Neutrophil (primary cell): Measurements from ENCODE around the gene MMS22L.

ENCODE experiments used
- H3K27ac ChIP-seq: fragments of 200-600 bp; sonication (generic); 2 replicates; pipeline ENCODE4 v1.5.1; 2016; ENCODE audit warnings: mild to moderate bottlenecking, moderate library complexity
- H3K27me3 ChIP-seq: fragments of 200-600 bp; sonication (generic); 2 replicates; pipeline ENCODE4 v1.6.0; 2016; ENCODE audit warnings: mild to moderate bottlenecking
- H3K36me3 ChIP-seq: fragments of 200-600 bp; sonication (generic); 2 replicates; pipeline ENCODE4 v1.5.1; 2017
- H3K4me1 ChIP-seq, 2 experiments: fragments of 200-600 bp in 1 of 2; sonication (generic) in 1 of 2; 1 replicate in 1 of 2; 2 replicates in 1 of 2; pipeline versions ENCODE4 v1.5.1 to v1.6.1; 2013 to 2016; ENCODE audit warnings: low read depth in 1 of 2, low read length in 1 of 2, mild to moderate bottlenecking in 1 of 2, moderate library complexity in 1 of 2; ENCODE audit not compliant: control insufficient read depth in 1 of 2, insufficient read depth in 1 of 2
- H3K4me3 ChIP-seq, 2 experiments: fragments of 200-600 bp in 1 of 2; sonication (generic) in 1 of 2; 1 replicate in 1 of 2; 2 replicates in 1 of 2; pipeline ENCODE4 v1.5.1; 2013 to 2016; ENCODE audit warnings: low read depth in 1 of 2, low read length in 1 of 2, mild to moderate bottlenecking in 1 of 2, moderate library complexity in 1 of 2
- H3K9me3 ChIP-seq: fragments of 200-600 bp; sonication (generic); 2 replicates; pipeline ENCODE4 v1.5.1; 2016
- TF ChIP-seq, protein P1 (sequence below): fragments of 200-600 bp; sonication (generic); IDR thresholded peaks from 2 replicates; pipeline ENCODE4 v1.5.1; 2016; ENCODE audit warnings: antibody characterized with exemption

Gene MMS22L

DNA sequence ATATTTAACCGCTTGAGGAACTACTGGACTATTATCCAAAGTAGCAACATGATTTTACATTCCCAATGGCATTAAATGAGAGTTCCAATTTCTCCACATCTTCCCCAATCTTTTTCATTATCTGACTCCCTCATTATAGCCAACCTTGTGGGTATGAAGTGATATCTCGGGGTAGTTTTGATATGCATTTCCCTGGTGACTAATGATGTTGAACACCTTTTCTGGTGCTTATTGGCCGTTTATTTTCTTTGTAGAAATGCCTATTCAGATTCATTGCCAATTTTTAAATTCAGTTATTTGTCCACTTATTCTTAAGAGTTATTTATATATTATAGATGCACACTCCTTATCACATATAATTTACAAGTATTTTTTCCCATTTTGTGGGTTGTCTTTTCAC is 129.0 kb downstream of the MMS22L start:
- Histone ChIP-seq H3K27me3 (no peaks in the 10 kb centered on the region), H3K36me3 (peaks cover 17% of the 10 kb centered on the region), H3K9me3 (no peaks in the 10 kb centered on the region), H3K4me3 (no peak overlapping the region), H3K27ac (no peak overlapping the region), H3K4me1 (no peaks in the 10 kb centered on the region)
- TF ChIP-seq, protein P1, sequence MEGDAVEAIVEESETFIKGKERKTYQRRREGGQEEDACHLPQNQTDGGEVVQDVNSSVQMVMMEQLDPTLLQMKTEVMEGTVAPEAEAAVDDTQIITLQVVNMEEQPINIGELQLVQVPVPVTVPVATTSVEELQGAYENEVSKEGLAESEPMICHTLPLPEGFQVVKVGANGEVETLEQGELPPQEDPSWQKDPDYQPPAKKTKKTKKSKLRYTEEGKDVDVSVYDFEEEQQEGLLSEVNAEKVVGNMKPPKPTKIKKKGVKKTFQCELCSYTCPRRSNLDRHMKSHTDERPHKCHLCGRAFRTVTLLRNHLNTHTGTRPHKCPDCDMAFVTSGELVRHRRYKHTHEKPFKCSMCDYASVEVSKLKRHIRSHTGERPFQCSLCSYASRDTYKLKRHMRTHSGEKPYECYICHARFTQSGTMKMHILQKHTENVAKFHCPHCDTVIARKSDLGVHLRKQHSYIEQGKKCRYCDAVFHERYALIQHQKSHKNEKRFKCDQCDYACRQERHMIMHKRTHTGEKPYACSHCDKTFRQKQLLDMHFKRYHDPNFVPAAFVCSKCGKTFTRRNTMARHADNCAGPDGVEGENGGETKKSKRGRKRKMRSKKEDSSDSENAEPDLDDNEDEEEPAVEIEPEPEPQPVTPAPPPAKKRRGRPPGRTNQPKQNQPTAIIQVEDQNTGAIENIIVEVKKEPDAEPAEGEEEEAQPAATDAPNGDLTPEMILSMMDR = no peak

DNA sequence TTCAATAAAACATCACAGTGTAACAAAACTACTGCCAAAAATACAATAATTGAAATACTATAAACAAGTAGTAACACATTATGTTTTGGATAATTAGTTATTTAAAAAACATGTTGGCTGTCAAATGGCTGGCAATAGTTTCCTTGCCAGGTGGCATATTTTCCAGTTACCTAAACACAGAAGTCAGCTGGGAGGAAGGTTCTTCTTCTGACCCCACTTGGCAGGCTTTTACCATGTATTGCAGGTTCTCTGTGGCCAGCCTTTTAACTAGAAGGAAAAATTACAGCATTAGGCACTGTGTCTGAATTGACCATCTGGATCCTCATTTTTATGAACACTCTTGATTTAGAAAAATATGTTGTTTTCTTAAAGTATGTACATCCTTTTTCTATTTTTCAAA is 131.4 kb downstream of the MMS22L start:
- TF ChIP-seq, protein P1 = no peak
- Histone ChIP-seq H3K4me3 (no peak overlapping the region), H3K4me1 (no peaks in the 10 kb centered on the region), H3K36me3 (peaks cover 27% of the 10 kb centered on the region), H3K27ac (no peak overlapping the region), H3K9me3 (no peaks in the 10 kb centered on the region), H3K27me3 (no peaks in the 10 kb centered on the region)

DNA sequence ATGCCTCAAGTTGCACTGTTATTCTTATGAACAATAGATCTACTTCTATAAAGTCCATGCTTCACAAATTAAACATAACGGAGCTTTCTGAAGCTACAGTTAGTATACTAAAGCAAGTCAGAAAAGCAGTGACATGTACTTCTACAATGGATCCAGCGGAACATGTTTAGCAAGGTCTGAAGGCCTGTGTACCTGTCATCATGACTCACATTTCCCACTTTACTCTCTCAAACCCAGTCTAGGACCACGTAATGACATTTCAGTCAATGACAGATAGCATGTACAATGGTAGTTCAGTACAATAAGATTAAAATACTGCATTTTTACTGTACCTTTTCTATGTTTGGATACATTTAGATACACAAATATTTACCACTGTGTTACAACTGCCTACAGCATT is 132.1 kb downstream of the MMS22L start:
- Histone ChIP-seq H3K9me3 (no peaks in the 10 kb centered on the region), H3K4me3 (no peak overlapping the region), H3K27ac (no peak overlapping the region), H3K27me3 (no peaks in the 10 kb centered on the region), H3K4me1 (no peaks in the 10 kb centered on the region), H3K36me3 (peaks cover 27% of the 10 kb centered on the region)
- TF ChIP-seq, protein P1 = no peak

DNA sequence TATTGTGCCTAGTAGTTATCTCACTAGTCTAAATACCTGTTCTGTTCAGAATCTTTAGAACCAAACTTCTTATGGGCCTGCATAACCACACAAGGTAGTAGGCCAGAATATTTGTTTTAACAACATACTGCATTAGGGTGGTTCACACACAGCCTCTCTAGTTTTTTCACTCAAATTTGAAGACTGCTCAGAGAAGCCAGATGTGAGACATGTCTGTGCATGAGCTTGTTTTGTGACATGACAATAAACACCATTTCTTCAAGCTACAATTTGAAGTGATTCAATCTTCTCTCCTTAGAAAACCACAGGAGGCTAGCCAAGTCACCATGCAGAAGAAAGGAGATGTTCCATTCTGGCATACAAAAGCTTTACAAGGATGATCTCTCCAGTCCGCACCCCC is 135.6 kb downstream of the MMS22L start:
- Histone ChIP-seq H3K27me3 (no peaks in the 10 kb centered on the region), H3K9me3 (no peaks in the 10 kb centered on the region)
- TF ChIP-seq, protein P1 = no peak

DNA sequence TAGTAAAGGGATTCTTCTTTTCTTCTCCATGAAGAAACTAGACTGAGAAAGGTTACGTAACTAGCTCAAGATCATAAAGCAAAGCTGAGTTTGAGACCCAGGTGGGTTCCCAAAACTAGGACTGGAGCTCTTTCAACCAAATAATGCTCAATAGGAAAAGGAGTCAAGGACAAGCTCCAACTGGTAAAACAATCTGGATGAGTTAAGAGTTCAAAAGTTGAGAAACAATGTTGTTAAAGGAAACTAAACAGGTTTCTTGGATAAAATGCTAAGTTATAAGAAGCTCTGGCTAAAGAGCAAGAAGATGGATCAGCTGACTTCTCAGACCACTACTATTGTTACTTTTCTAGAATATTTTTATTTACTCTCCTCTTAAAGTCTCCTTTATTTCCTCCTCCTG is 137.3 kb downstream of the MMS22L start:
- Histone ChIP-seq H3K4me1 (no peaks in the 10 kb centered on the region), H3K9me3 (no peaks in the 10 kb centered on the region), H3K27ac (no peak overlapping the region), H3K36me3 (peaks cover 17% of the 10 kb centered on the region), H3K4me3 (no peak overlapping the region), H3K27me3 (no peaks in the 10 kb centered on the region)
- TF ChIP-seq, protein P1 = no peak

More for the DNA sequence above, 135.6 kb downstream of the MMS22L start:
- Histone ChIP-seq H3K4me1 (no peaks in the 10 kb centered on the region), H3K4me3 (no peak overlapping the region), H3K36me3 (peaks cover 27% of the 10 kb centered on the region), H3K27ac (no peak overlapping the region)

DNA sequence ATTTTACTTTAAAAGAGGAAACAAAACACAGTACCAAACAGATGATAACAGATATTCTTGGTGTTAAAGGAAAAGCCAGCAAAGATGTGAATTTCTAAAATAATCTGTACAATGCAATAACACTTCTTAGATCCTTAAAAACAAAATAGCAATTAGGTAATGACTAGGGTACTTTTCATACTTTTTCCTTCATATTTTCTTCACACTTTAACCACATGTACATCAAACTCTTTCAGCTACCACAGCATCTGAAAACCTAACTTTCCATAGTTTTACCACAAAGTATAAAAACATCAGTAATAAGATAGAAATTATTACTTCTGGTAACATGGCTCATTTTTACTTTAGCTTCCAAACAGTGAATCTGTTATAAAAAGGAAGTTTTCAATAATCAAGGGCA is 141.3 kb downstream of the MMS22L start:
- H3K36me3 ChIP-seq = no peaks in the 10 kb centered on the region
- no peak overlapping the region for H3K4me3 ChIP-seq
- H3K27me3 ChIP-seq = no peaks in the 10 kb centered on the region
- no peaks in the 10 kb centered on the region for H3K9me3 ChIP-seq
- TF ChIP-seq, protein P1 = no peak
- peaks cover 4 to 7% of the 10 kb centered on the region in 2 experiments for H3K4me1 ChIP-seq
- H3K27ac ChIP-seq = no peak overlapping the region
